Measurements from ENCODE around the gene SYTL2.
A peak's percentile ranks its signal among the peaks of the same experiment; 100 is the strongest.
"Not testable (repeated sequence)": the region's sequence is repeated elsewhere in the genome, so short reads cannot be mapped to it uniquely, and the experiment has no call there.

The SYTL2 gene

DNA sequence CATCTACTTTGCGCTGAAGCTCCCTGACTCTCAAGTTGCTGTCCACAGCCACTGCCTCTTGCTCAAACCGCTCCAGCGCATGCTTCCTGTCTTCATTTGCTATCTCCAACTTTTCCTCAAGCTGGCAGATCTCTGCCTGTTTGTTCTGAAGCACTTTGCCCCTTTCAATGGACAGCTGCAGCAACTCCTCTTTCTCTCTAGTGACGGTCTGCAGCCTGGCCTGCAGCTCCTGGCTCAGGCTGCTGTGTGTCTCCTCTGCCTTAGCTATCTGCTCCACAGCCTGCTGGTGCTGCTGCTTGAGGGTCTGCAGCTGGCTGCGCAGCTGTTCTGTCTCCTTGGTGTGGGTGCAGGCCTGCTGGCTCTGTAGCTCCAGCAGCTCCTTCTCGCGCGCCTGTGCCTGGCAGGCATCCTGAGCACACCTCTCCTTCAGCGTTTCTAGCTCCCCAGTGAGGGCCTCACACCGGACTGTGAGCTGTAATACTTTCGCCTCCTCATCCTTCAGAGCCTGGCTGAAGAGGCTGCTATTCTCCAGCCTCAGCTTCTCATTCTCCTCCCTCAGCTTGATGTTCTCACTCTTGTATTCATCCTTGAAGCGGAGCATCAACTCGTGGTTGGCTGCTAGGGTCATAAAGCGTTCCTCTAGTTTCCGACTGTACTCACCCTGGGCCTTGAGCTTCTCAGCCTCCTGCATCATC is 125.7 kb downstream of the SYTL2 start:
- DNase-seq: no peak

DNA sequence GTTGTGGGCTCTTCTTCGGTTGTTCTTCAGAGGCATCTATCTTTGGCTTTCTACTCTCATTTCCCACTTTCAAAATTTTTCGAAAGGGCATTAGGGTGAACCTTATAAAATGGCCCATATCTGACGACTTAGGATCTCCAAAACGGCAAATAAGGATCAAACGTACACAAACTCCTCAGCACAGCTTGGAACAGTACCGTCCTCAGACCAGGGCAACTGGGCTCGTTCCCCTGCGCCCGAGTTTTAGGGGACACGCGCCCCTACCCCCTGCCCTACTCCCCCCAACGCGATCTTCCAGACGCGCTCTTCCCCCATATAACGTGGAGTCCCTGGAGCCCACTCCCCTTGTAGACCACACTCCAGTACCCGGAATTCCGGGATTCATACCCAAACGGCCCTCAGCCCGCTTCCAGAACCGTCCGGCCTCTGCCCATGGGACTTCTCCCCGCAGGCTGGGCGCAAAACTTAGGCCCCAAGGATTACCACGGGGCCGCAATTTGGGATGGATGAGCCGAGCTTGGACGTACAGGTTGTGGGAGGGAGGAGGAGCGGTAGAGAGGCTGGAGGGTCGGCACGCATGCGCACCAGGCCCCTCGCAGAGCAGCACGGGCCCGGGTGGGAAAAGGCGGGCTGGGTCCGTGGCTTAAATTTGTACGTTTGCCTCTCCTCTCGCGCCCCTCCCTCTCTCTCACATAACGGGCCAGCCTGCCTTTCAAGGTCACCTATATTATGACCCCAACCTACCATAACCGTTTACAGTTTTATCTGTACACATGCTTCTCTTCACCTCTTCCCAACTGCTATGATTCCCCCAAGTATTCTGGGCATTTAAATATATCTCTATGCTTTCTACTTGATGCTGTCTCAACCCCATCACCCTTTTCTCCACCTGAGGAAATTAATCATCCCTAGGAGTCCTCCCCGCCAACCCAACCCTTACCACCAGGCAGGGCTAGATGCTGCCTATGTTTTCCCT is 128.3 kb downstream of the SYTL2 start:
- DNase-seq: peak; percentile 45

DNA sequence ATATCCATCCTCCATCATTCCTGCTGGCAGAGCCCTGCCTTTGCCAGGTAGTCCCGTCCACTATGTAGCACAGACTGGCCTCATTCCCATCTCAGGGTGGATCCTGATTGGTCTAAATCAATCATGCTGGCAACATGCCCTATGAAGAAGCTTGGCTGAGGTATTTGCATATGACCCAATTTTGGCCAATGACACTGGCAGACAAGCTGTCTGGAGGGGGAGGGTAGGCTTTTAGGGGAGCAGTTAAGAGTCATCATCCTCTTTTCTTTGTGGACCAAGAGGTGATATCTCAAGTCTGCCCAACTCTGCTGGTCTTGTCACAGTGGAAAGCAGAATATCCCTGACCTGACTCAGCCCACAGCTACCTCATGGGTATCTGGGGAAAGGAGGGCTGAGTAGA is 130.0 kb downstream of the SYTL2 start:
- no peak for DNase-seq

DNA sequence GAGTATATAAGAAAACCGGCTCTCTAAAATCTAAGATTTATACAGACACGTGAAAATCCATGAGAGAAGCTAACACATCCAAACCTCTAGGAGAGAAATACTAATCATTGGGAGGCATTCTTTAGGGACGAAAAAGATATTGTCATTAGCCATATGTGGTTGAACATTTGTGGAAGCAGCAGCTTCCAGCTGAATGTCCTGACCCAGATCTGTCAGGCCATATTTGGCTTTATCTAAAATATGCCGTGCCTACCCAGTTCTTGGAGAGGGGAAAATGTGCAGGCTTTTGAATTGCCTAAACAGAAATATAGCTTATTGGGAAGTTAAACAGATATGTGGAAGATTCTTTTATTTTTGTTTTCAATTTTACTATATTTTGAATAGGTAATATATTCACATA is 131.4 kb downstream of the SYTL2 start:
- no peak for DNase-seq

DNA sequence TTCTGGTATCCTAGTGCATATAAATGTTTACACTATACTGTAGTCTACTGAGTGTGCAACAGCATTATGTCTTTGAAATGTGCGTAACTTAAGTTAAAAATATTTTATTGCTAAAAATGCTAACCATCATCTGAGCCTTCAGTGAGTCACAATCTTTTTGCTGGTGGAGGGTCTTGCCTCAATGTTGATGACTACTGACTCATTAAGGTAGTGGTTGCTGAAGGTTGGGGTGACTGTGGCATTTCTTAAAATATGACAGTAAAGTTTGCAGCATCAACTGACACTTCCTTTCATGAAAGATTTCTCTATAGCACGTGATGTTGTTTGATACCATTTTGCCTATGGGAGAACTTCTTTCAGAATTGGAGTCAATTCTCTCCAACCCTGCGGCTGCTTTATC is 137.5 kb downstream of the SYTL2 start:
- no peak for DNase-seq

DNA sequence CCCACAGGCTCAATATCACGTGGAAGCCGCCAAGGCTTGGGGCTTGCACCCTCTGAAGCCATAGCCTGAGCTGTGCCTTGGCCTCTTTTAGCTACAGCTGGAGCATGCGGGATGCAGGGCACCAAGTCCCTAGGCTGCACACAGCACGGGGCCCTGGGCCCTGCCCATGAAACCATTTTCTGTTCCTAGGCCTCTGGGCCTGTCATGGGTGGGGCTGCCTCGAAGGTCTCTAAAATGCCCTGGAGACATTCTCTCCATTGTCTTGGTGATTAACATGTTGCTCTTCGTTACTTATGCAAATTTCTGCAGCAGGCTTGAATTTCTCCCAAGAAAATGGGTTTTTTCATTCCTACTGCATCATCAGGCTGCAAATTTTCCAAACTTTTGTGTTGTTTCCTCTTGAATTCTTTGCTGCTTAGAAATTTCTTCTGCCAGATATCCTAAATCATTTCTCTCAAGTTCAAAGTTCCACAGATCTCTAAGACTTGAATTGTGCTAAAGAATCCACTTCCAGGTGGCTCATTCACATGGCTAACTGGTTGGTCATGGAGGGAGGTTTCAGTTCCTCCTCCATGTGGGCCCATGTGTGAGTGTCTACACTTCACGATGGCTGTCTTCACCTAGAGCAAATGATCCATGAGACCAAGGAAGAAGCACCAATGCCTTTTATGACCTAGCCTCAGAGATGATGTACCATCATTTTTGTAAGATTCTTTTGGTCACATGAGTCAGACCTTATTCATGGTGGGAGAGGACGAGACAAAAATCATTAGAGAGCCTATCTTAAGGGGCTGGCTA is 138.6 kb downstream of the SYTL2 start:
- no peak for DNase-seq

DNA sequence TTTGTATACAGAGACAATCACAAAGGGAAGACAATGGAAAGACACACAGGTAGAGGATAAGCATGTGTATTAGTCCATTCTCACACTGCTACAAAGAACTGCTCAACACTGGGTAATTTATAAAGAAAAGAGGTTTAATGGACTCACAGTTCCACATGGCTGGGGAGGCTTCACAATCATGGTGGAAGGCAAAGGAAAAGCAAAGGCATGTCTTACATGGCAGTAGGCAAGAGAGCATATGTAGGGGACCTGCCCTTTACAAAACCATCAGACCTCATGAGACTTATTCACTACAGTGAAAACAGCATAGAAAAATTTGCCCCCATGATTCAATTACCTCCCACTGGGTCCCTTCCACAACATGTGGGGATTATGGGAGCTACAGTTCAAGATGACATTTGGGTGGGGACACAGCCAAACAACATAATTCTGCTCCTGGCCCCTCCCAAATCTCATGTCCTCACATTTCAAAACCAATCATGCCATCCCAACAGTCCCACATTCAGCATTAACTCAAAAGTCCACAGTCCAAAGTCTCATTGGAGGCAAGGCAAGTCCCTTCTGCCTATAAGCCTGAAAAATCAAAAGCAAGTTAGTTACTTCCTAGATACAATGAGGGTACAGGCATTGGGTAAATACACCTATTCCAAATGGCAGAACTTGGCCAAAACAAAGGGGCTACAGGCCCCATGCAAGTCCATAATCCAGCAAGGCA is 139.8 kb downstream of the SYTL2 start:
- not testable (repeated sequence) for DNase-seq

DNA sequence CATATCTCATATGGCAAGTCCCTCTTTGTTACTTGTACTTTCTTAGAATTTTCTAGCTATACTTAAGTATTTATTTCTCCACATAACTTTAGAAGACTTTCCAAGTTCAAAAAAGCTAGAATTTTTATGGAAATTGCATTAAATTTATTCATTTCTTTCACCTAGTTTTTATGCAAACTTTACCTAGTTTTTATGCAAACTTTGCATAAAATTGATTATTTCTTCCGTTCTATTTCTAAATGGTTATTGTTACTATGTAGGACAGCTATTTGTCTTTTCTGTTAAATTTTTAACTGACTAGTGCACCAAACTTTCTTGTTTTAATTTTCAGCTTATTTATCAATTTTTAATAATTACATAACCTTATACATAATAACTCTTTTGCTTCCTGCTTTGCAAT is 142.8 kb downstream of the SYTL2 start:
- DNase-seq: no peak

DNA sequence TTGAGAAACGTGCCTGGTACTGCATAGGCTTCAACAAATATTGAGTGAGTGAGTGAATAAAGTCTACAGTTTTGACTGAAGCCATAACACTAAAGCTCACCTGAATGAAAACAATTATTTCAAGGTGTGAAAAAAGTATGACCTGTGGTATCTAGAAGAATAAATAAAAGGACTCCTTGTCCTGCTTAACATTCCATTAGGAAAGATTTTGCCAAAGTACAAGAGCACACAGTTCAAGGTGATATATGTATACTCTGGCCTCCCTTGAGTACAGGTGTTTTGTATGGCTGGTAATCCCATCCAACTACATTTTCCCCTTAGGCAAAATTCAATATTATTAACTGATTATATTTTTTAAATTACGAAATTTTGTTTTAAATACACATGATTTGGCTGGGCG is 144.3 kb downstream of the SYTL2 start:
- no peak for DNase-seq

DNA sequence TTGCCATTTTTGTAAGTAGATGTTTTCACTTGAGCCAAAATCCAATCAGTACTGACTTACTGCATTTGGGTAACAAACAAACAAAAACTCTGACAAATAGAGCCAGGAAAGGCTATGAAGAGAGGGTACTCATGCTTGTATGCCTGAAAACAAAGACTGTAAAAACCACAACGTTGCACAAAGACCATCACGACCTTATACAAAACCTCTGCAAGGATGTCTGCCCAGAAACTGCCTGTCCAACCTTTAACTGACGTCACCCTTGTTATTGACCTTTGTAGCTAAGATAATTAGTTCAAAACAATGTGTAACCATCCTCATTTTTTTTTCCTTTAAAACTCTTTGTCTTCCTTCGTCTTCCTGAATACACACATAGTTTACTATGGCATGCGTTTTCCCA is 145.2 kb downstream of the SYTL2 start:
- DNase-seq: no peak

DNA sequence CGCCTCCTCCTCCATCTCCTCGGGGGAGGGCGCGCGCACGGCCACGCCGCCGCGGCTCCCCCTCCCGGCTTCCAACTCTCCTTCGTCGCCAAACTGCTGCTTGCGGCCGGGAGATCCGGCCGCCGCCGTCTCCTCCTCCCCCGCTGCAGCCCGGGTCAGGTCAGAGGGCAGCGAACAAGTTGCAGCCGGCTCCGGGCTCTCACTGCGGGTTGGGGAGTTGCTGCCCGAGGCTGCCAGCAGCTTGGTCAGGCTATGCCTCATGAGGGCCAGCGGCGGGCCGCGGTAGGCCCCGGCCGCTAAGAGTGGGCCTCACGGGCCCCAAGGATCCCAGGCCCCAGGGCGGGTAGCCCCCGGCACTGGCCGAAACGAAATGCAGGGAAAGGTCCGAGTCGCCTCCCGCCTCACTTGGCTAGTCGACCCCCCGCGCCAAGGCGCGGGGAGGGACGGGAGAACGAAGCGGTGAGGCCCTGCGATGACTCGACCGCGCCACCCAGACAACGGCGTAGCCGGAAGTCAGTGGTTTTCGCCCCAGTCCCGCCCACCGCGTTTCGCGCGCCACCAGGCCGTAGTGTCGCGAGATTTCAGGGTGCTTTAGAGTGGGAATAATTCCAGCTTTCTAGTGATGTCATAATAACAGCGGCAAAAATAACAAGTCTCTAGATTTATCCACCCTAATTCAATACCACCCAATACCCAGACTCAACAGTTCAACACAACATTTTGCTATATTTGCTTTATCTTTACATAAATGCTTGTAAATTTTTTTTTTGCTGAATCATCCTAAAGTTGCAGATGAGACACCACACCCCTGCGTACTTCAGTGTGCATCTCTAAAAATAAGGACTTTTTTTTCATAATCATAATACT is 146.1 kb downstream of the SYTL2 start, which contains the start of gene CREBZF:
TSS of gene CREBZF (minus strand) at position 515 of the 867 bp plus-strand sequence. CDS start at position 261, 254 bp downstream.
- DNase-seq: peak; percentile 80

DNA sequence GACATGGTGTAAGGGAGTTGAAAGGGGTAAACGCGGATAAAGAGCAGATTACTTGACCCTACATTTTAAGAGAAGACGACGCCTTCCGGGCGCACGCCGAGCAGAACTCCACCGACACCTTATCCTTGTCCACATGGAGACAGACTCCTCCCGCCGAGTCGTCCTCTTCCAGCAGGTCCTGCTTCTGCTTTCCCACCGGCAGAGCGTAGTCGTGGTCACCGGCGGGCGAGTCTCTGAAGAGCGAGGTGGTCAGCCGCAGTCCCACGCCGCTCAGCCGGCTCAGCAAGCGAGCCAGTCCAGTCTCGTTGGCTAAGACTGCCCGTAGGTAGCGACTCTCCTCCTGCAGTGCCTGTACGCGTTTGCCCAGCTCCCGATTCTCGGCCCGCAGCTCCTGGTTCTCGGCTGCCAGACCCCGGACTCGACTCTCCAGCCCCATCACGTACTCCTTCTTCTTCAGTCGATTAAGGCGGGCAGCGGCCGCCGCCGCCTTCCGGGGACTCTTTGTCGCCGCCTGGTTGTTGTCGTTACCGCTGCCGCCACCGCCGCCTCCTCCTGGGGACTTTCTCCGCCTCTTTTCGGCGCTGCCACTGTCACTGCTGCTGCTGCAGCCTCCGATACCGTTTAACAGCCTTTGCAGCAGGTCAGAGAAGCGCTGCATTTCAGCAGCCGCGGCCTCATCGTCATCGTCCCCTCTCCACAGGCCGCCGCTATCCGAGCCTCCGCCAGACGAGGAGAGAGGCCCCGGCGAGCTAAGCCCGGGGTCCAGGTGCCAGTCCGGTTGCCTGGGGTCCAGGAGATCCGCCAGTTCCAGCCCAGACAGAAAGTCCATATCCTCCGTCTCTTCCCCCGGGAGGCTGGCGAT is 147.0 kb downstream of the SYTL2 start:
- peak; percentile 85 for DNase-seq

DNA sequence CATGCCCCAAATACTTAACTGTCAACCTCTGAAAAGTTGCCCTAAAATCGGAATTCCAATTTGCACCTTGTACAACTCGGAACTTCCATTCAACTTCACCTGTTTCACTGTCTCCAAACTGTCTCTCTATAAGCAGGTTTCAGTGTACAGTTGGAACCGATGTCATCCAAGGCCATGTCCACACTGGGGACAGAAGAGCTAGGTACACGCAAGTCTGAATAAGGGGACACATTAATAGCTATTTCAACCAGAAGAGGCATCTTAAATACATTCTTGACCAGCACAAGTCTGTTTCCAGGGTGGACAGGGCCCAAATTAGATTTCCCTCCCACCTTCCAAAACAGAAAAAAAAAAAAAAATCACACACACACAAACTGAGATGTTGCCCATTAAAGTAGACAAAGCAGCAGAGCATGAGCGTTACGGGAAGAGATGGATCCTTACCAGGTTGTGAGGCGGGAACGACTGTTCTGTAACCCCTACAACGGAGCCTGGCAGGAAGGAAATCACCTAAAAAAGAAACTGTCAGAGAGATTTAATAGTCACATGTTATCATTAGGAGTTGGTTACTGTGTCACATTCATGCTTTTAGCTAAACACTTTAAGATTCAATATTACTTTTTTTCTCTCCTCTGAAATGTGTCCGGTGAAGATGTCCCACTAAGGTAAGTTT is 147.7 kb downstream of the SYTL2 start:
- no peak for DNase-seq

DNA sequence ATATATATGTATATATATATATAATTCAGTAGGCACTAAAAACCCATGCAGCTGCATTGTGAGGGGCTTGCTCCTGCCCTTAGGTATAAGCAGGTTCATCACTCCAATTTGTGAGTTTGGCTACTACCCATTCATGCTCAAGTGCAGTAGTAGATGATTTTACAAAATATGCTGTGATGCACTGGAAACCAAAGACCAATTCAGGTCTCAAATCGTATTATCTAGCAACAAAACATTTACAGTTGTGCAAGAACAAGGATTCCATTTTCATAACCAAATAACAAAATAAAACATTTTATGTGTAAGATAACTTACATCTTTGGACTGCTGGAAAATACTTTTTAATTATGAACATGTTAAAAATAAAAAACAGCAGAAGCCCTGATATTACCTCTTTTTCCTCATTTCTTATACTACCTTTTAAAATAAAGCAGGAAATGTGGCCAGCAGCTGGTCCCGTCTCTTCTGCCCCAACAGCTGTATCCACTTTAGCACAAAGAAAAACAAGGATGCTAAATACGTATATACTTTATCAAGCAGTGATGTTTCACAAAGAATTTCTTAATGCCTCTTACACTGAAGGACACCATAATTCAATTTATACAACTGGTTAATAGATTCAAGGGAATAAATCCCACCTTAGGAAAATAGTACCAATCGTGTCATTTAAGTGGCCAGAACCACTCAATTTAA is 148.8 kb downstream of the SYTL2 start:
- no peak for DNase-seq

DNA sequence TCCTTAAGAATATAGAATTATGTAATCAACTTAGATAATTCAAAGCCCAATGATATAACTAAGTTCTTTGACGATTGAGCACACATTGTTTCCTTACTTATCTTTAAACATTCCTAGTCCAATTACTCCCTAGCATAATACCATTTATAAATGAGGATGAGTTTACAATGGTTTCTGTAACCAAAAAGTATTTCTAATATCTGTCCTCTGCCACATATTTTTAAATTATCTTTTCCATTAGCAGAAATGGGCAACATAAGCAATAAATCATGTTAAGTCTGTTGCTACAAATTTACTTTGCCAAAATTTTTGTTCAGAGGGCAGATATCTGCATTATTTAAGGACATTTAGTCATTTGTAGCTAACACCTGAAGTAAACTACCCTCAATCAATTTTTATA is 152.8 kb downstream of the SYTL2 start:
- DNase-seq: no peak

DNA sequence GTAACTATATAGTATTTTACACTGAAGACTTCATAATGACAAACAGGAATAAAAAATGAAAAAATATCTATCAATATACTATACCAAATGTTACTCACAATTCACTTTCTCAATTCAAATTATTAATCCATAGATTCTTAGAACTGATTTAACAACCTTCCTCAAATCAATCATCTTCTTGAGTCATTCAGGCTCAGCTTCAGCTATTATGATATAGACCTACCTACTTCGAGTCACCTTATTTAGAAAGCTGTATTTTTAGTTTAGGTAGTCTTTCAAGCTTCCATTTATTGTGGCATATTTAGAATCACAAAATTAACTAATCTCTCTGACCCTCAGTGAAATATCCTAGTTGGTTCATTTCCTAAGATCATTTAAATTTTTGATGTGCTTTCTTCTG is 154.2 kb downstream of the SYTL2 start:
- no peak for DNase-seq

DNA sequence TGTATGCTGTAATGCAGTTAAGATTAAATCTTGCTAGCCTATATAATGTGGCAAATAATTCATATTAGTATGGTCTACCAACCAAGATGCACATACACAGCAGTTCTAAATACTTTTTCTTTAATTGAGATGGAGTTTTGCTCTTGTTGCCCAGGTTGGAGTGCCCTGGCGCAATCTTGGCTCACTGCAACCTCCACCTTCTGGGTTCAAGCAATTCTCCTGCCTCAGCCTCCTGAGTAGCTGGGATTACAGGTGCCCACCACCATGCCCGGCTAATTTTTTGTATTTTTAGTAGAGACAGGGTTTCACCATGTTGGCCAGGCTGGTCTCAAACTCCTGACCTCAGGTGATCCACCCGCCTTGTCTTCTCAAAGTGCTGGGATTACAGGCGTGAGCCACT is 156.6 kb downstream of the SYTL2 start:
- DNase-seq: not testable (repeated sequence)

DNA sequence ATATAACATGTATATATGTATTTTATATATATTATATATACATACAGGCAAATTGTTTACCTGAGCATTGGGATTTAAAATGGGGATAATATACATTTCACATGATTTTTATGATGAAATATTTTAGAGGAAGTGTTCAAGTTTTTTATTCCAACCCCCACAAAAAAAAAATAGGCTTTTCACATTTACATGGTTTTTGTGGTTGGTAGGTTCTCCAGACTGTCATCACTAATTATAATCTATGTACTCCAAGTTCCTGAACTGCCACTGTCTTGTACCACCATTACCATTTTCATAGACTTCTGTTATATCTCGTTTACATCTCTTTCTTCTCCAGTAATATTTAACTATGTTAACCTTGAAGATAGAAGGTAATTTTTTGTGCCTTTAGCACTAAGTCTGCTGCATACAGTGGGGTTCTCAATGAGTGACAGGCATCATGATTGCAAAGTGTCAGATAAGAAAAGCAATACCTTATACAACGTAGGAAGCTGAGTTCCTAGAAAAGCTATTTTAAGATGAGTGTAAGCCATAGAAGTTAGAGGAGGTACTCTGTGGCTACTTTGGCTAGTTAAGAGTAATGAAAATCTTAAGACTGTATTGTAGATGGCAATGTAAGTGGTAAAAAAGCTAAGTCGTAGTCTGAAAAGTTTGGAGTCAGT is 158.0 kb downstream of the SYTL2 start:
- DNase-seq: no peak

DNA sequence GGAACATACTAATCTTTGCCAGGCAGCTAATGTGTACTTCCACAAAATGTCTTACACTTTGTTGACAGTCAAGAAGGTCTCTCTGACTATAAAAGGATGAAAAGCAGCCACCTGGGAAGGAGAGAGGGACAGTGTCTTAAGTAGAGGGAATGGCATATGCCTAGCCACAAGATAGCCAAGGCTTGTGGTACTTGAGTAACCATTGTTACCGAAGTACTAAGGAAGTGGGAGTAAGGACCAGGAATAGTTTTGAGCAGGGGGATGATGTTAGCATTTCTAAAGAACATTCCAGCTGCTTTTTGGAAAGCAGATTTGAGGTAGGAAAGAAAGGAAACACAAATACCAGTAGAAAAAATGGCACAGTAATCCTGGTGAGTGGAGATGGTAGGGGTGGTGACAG is 159.8 kb downstream of the SYTL2 start:
- no peak for DNase-seq
